ENCODE data around the gene ELL.

The ELL gene

GRCh38 chr19:18442941-18443340 is 78.9 kb downstream of the ELL start:
- no peak for DNase-seq

- no peak for DNase-seq
Measured at GRCh38 chr19:18441804-18442788, 79.8 kb downstream of the ELL start.

- no peak for DNase-seq
Measured at GRCh38 chr19:18440936-18441803, 80.7 kb downstream of the ELL start.

GRCh38 chr19:18440415-18440877 is 81.4 kb downstream of the ELL start:
- DNase-seq = no peak

- DNase-seq = no peak
Measured at GRCh38 chr19:18439910-18440237, 82.0 kb downstream of the ELL start.

GRCh38 chr19:18439025-18439909 is 82.6 kb downstream of the ELL start:
- no peak for DNase-seq

- no peak for DNase-seq
Measured at GRCh38 chr19:18438331-18439024, 83.4 kb downstream of the ELL start.

- DNase-seq = peak; percentile 28
Measured at GRCh38 chr19:18437491-18438330, 84.2 kb downstream of the ELL start, which contains the start of gene ISYNA1. Gene ISYNA1, minus strand, starts transcription at chr19:18438133. Its CDS starts 154 bp downstream, at chr19:18437979.

GRCh38 chr19:18436671-18437490 is 85.0 kb downstream of the ELL start:
- DNase-seq = peak; percentile 69

- no peak for DNase-seq
Measured at GRCh38 chr19:18435842-18436670, 85.8 kb downstream of the ELL start.

- no peak for DNase-seq
Measured at GRCh38 chr19:18435178-18435841, 86.6 kb downstream of the ELL start.

GRCh38 chr19:18434411-18435175 is 87.3 kb downstream of the ELL start:
- DNase-seq = no peak

- no peak for DNase-seq
Measured at GRCh38 chr19:18433735-18434398, 88.0 kb downstream of the ELL start.

- no peak for DNase-seq
Measured at GRCh38 chr19:18433015-18433691, 88.7 kb downstream of the ELL start.

GRCh38 chr19:18432275-18433014 is 89.4 kb downstream of the ELL start:
- DNase-seq = no peak

Measured in NCI-H2029 (cell line).